GM23248 (cell line): ENCODE measurements around the gene CLEC18A.
"Not testable (repeated sequence)": the region's sequence is repeated elsewhere in the genome, so short reads cannot be mapped to it uniquely, and the experiment has no call there.

Experiments used
- EZH2 ChIP-seq: fragments of 200-600 bp; sonication (generic); IDR thresholded peaks from 2 replicates; pipeline ENCODE4 v1.6.1; 2018; ENCODE audit warnings: antibody characterized with exemption, mild to moderate bottlenecking; ENCODE audit not compliant: insufficient read depth, poor library complexity, severe bottlenecking
- EZH2phosphoT487 ChIP-seq: fragments of 200-600 bp; sonication (generic); IDR thresholded peaks from 2 replicates; pipeline ENCODE4 v1.6.1; 2018; ENCODE audit warnings: antibody characterized with exemption, moderate library complexity, mild to moderate bottlenecking, low read depth; ENCODE audit not compliant: insufficient read depth

- TF ChIP-seq EZH2phosphoT487, EZH2: not testable (repeated sequence)
Observed at GRCh38 chr16:70003511-70003910, 52.4 kb downstream of the CLEC18A start.
